ENCODE results near the gene PRDX6. TPM values are rescaled to one million over a fixed set of nuclear protein-coding genes. Genes with fewer than 3 reads are reported as not detected.

Gene PRDX6
- total RNA-seq, result 100 to 1,000 TPM; 332 to 411 (median 384) TPM

DNA sequence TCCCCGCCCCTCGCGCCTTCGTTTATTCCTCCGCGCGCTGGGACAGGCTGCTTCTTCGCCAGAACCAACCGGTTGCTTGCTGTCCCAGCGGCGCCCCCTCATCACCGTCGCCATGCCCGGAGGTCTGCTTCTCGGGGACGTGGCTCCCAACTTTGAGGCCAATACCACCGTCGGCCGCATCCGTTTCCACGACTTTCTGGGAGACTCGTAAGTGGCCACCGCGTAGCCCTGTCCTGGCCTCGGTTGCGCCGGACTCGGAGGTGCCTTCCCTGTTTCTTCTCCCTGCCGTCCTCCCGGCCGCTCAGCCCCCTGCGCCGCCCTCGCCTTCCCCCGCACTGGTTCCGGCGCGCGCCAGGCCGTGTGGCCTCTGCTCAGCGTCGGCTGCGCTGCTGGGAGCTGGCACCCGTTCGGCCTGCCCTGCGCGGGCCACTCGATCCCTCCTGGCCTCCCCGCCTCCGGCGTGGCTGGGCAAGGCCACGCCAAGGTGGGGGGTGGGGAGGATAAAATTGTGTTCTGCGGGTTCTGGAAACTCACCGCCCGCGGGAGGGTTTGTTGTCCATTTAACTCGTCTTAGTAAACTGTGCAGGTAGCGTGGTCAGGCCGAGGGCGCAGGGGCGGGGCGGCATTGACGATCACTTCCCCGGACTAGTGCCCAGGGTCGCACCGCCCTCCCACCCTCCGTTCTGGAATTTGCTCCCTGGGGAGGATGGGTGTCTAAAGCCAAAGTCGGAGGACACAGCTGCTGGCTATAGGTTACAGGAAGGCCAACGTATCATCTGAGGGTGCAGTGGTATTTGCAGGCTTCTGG is at the start of gene PRDX6:
Gene PRDX6, plus strand, starts transcription at position 50 of the 808 bp plus-strand sequence. Its CDS starts 63 bp downstream, at position 113.
- H3K27ac ChIP-seq, result peak within 1 kb of the TSS; percentile 99
- H3K36me3 ChIP-seq, result peaks cover 10 to 32% of the 10 kb centered on the region in 2 donors
- TF ChIP-seq EP300 (IDR thresholded peaks at IDR 0.05), result no peak
- peak; percentile 98 for TF ChIP-seq POLR2AphosphoS5 (IDR thresholded peaks at IDR 0.05)
- TF ChIP-seq CTCF (IDR thresholded peaks at IDR 0.05), result peak in 2 of 4 experiments; percentile 23 to 24
- TF ChIP-seq POLR2A (IDR thresholded peaks at IDR 0.05), result peak; percentile 82 to 87
- peak within 1 kb of the TSS; percentile 93 to 99 for H3K4me3 ChIP-seq
- no peaks in the 10 kb centered on the region for H3K9me3 ChIP-seq
- 0% methylated on average over 4 to 8 of the region's 69 CpGs for WGBS, 2 donors (ENCODE audit: low coverage in 1 of 2)
- H3K27me3 ChIP-seq, result no peaks in the 10 kb centered on the region
- ATAC-seq, result peak; percentile 44
- H3K4me1 ChIP-seq, result peaks cover 5 to 81% (median 33%) of the 10 kb centered on the region in 3 donors

GRCh38 chr1:173429471-173430402 is 47.4 kb upstream of the PRDX6 start:
- peak; percentile 97 for ATAC-seq
- no peaks in the 10 kb centered on the region for H3K27me3 ChIP-seq
- no peaks in the 10 kb centered on the region for H3K36me3 ChIP-seq
- H3K4me1 ChIP-seq, result peaks cover 12 to 33% (median 14%) of the 10 kb centered on the region in 3 donors
- H3K4me3 ChIP-seq, result peak overlapping the region; percentile 8 to 26
- peak overlapping the region; percentile 80 to 92 (median 86) for H3K27ac ChIP-seq
- no peaks in the 10 kb centered on the region for H3K9me3 ChIP-seq
- peak; percentile 44 to 78 (median 70) for TF ChIP-seq CTCF (IDR thresholded peaks at IDR 0.05)
- TF ChIP-seq POLR2A (IDR thresholded peaks at IDR 0.05), result no peak
- peak; percentile 84 for TF ChIP-seq POLR2AphosphoS5 (IDR thresholded peaks at IDR 0.05)
- no peak for TF ChIP-seq EP300 (IDR thresholded peaks at IDR 0.05)
- WGBS, 2 donors (ENCODE audit: low coverage in 1 of 2), result 6 to 9% methylated on average over 8 to 9 of the region's 15 CpGs

DNA sequence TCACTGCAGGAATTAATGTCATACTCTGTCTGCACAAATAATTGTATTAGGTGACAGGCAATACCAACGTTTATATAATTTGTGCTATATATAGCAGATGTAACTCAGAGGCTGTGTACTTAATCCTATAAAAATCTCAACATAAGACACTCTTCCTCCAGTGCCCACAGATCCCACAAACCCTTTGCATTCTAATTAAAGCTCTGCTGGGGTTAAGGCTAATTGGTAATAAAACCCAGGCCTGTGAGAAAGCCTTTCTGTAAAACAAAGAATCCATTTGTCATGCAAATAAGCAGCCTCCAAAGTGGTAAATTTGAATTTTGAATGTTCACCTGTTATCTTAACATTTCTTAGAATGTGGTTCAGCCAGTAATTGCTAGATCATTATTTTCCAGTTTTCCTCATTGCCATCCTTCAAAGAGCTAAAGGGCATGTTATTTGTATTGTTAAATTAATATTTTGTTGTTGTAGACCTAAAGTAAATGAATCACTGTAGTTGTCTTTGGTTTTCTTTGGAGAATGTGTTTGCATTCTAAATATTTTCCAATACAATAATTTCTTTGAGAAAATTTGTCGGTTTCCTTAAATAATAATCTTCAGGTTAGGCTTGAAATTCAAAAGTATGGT is 46.3 kb upstream of the PRDX6 start:
- Histone ChIP-seq H3K27ac (peak overlapping the region; percentile 80 to 92 (median 86)), H3K9me3 (no peaks in the 10 kb centered on the region), H3K36me3 (no peaks in the 10 kb centered on the region), H3K27me3 (no peaks in the 10 kb centered on the region), H3K4me1 (peaks cover 12 to 33% (median 14%) of the 10 kb centered on the region in 3 donors), H3K4me3 (no peak overlapping the region)
- WGBS, 2 donors (ENCODE audit: low coverage in 1 of 2), result 0% methylated on average over 2 of the region's 2 CpGs
- TF ChIP-seq POLR2AphosphoS5 (IDR thresholded peaks at IDR 0.05) (no peak), CTCF (IDR thresholded peaks at IDR 0.05) (no peak), POLR2A (IDR thresholded peaks at IDR 0.05) (no peak)
- ATAC-seq, result no peak

GRCh38 chr1:173431304-173432045 is 45.7 kb upstream of the PRDX6 start:
- WGBS, 2 donors (ENCODE audit: low coverage in 1 of 2), result 33 to 67% methylated on average over 3 to 5 of the region's 6 CpGs

More at GRCh38 chr1:173431304-173432045, 45.7 kb upstream of the PRDX6 start:
- Histone ChIP-seq H3K9me3 (no peaks in the 10 kb centered on the region), H3K4me1 (peaks cover 12 to 33% (median 14%) of the 10 kb centered on the region in 3 donors), H3K4me3 (no peak overlapping the region), H3K36me3 (no peaks in the 10 kb centered on the region), H3K27ac (peak overlapping the region in 2 of 4 donors; percentile 80 to 85), H3K27me3 (no peaks in the 10 kb centered on the region)
- no peak for TF ChIP-seq EP300 (IDR thresholded peaks at IDR 0.05)
- peak; percentile 41 for TF ChIP-seq POLR2AphosphoS5 (IDR thresholded peaks at IDR 0.05)
- peak; percentile 74 to 89 (median 82) for TF ChIP-seq CTCF (IDR thresholded peaks at IDR 0.05)
- ATAC-seq, result peak; percentile 59
